Liver (tissue), 3 donors: ENCODE data around the gene MACROH2A2.

Source experiments
- CTCF ChIP-seq: fragments of 150-350 bp; IDR thresholded peaks from 2 replicates; pipeline ENCODE4 v1.5.1; 2017; ENCODE audit warnings: improper control_type of control experiment, low read depth, low read length; ENCODE audit not compliant: missing input control
- EGR1 ChIP-seq, 2 donors: IDR thresholded peaks; 2 replicates each; pipeline ENCODE4 v1.6.1; 2016 to 2018; ENCODE audit warnings: antibody characterized with exemption in 2 of 2, low read depth in 2 of 2
- GABPA ChIP-seq, 2 donors: IDR thresholded peaks in 1 of 2; conservative IDR thresholded peaks in 1 of 2; 2 replicates each; pipeline ENCODE4 v1.6.1; 2016; ENCODE audit warnings: antibody characterized with exemption in 2 of 2, mild to moderate bottlenecking in 1 of 2, moderate library complexity in 1 of 2
- RAD21 ChIP-seq, 2 donors: IDR thresholded peaks; 2 replicates each; pipeline ENCODE4 v1.6.1; 2016; ENCODE audit warnings: antibody characterized with exemption in 2 of 2, mild to moderate bottlenecking in 2 of 2
- REST ChIP-seq: IDR thresholded peaks from 2 replicates; pipeline ENCODE4 v1.6.1; 2016; ENCODE audit warnings: antibody characterized with exemption, mild to moderate bottlenecking
- YY1 ChIP-seq: IDR thresholded peaks from 2 replicates; pipeline ENCODE4 v1.6.1; 2016; ENCODE audit warnings: antibody characterized with exemption, mild to moderate bottlenecking
- TF ChIP-seq, protein P1 (sequence below): IDR thresholded peaks from 2 replicates; pipeline ENCODE4 v1.6.1; 2016; ENCODE audit warnings: antibody characterized with exemption
- donor health status: healthy.
- donor health status: healthy.

DNA sequence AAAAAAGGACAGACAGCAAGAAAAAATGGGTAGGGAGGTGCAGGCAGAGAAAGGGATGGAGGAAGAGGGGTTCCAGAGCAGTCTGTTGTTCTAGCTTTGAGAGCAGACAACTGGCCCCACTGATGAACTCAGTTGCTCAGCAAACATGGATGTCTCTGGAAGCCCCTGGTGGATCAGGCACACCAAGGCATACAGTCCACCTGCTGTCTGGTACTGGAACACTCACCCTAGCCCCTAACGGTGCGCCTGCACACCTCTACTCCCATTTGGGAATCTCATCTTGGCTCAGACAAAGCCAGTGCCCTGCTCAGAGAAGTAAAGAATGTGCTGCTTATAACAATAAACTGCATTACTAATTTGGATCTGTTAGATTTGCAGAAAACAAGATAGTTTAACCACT, 7.7 kb downstream of the MACROH2A2 start:
- TF ChIP-seq CTCF (no peak), EGR1 (IDR thresholded peaks at IDR 0.05; ENCODE audit: low read depth in 2 of 2) (no peak), REST (no peak), RAD21 (IDR thresholded peaks at IDR 0.05) (no peak), GABPA (IDR thresholded peaks at IDR 0.05 in 1 of 2, conservative IDR thresholded peaks at IDR 0.05 in 1 of 2) (no peak), YY1 (no peak)
- TF ChIP-seq, protein P1, sequence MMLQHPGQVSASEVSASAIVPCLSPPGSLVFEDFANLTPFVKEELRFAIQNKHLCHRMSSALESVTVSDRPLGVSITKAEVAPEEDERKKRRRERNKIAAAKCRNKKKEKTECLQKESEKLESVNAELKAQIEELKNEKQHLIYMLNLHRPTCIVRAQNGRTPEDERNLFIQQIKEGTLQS = no peak
